Peyer's patch (tissue), 4 donors: Measurements from ENCODE around the gene RPTOR.

Experiments
- POLR2A ChIP-seq, 2 donors: fragments of 450-650 bp; IDR thresholded peaks; one replicate each; pipeline ENCODE4 v1.5.1; 2017; ENCODE audit warnings: antibody characterized with exemption in 2 of 2, mild to moderate bottlenecking in 2 of 2, moderate library complexity in 2 of 2
- TF ChIP-seq, protein P1 (sequence below), 6 experiments: fragments of 450-650 bp in 4 of 6; fragments of 200-600 bp in 2 of 6; sonication (generic) in 1 of 6; IDR thresholded peaks; one replicate each; pipeline ENCODE4 v1.5.1; 2017 to 2019; ENCODE audit warnings: antibody characterized with exemption in 6 of 6, mild to moderate bottlenecking in 3 of 6, moderate library complexity in 1 of 6

DNA sequence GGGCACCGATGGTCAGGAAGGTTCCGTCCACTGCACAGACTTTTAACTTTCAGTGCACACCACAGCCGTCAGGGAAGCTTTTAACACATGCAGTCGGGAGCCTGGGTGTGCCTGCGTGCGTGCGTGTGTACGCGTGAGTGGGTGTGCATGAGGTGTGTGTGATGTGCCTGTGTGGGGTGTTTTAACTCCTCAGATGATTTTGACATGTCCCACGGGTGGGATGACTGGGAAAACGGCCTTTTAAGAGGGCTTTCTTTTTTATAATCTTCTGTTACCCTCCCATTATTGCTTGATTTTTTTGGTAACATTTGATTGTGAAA, 294.3 kb downstream of the RPTOR start:
- TF ChIP-seq, protein P1, sequence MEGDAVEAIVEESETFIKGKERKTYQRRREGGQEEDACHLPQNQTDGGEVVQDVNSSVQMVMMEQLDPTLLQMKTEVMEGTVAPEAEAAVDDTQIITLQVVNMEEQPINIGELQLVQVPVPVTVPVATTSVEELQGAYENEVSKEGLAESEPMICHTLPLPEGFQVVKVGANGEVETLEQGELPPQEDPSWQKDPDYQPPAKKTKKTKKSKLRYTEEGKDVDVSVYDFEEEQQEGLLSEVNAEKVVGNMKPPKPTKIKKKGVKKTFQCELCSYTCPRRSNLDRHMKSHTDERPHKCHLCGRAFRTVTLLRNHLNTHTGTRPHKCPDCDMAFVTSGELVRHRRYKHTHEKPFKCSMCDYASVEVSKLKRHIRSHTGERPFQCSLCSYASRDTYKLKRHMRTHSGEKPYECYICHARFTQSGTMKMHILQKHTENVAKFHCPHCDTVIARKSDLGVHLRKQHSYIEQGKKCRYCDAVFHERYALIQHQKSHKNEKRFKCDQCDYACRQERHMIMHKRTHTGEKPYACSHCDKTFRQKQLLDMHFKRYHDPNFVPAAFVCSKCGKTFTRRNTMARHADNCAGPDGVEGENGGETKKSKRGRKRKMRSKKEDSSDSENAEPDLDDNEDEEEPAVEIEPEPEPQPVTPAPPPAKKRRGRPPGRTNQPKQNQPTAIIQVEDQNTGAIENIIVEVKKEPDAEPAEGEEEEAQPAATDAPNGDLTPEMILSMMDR (IDR thresholded peaks at IDR 0.05) = no peak
- TF ChIP-seq POLR2A (IDR thresholded peaks at IDR 0.05) = no peak
